Measurements from ENCODE around the gene NUDT14. TPM values are rescaled to one million over a fixed set of nuclear protein-coding genes. Genes with fewer than 3 reads are reported as not detected.

The NUDT14 gene
- total and polyA plus RNA-seq, 2 of the 8 experiments (the other 6 are each of a cell fraction or from before 2014, with no cell fraction given) = 25.5 to 33.3 TPM

DNA sequence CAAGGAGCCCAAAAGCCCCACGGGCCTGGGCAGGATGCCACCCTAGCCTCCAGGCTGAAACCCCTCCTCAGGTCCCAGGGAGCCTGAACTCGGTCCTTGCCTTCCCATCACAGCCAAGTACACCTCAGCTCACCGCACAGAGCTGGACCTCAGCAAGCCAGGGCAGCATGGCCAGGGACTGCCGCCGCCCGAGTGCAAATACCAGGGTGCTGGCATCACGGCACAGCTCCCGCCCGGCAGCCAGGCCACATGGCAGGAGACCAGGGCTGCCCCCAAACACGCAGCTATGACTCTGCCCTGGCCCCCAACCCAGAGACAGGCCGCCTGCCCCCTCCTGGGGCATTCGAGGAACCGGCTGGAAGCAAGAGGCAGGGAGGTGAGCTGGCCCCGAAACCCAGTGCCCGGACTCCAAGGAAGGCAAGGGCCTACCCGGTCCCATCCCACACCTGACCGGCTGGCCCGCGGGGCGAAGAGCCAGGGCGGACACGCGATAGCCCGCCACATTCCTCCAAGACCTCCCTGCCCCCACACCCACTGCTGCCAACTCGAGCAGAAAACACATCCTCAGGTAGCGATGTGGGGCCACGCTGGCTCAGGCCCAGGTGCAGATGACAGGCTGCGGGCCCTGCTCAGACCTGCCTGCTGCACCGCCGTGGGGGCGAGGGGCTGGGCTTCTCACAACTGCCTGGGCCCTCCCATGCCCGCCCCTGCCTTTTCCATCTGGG, 15.2 kb downstream of the NUDT14 start:
- ChIA-PET CTCF (ENCODE audit: partially characterized antibody) (interaction anchor here (0.7 to 2.2 kb wide), 15 partner anchors 9 to 268 kb away, joined by 3 to 12 read pairs (median 4); no protein-coding TSS in a partner anchor), POLR2A (ENCODE audit: partially characterized antibody) (interaction anchor here (1.5 kb wide), 1 partner anchor 14 kb away, joined by 3 read pairs; no protein-coding TSS in a partner anchor)
- FAIRE-seq (no peak), DNase-seq (ENCODE audit: low read depth in 1 of 2, low spot score in 2 of 2) (no peak)
- Histone ChIP-seq H4K8ac (ENCODE audit: extremely low read depth, insufficient read depth, low read length) (no peak overlapping the region), H3K9me3 (ENCODE audit: insufficient read depth in 2 of 2, low read depth in 1 of 2, low read length in 1 of 2) (no peaks in the 10 kb centered on the region), H3K14ac (ENCODE audit: insufficient read length) (no peak overlapping the region), H3K23ac (ENCODE audit: insufficient read length) (no peak overlapping the region), H2BK12ac (ENCODE audit: low read depth, low read length) (no peak overlapping the region), H3K4ac (replicated peaks; ENCODE audit: insufficient read length, low read depth, low read length) (no peak overlapping the region), H3K4me1 (replicated peaks in 1 of 4; ENCODE audit: control insufficient read depth in 3 of 4, insufficient read depth in 4 of 4, low read length in 3 of 4) (peaks cover 0 to 6% (median 2%) of the 10 kb centered on the region in 4 experiments; a peak in 6 of 7 replicates), H2AFZ (ENCODE audit: low read length) (no peak overlapping the region), H2BK5ac (ENCODE audit: low read depth, low read length) (no peak overlapping the region), H2BK120ac (replicated peaks; ENCODE audit: low read depth, low read length) (no peak overlapping the region), H4K20me1 (replicated peaks in 1 of 2; ENCODE audit: control insufficient read depth in 1 of 2, insufficient read depth in 2 of 2, low read length in 2 of 2) (peaks cover 7 to 21% of the 10 kb centered on the region in 2 experiments), H4K91ac (replicated peaks; ENCODE audit: insufficient read length, low read length) (no peak overlapping the region), H3K36me3 (ENCODE audit: control insufficient read depth in 2 of 4, insufficient read depth in 4 of 4, low read length in 3 of 4) (no peaks in the 10 kb centered on the region), H3K4me3 (ENCODE audit: extremely low read depth in 1 of 4, insufficient read depth in 2 of 4, low read depth in 3 of 4, low read length in 4 of 4) (no peak overlapping the region), H4K5ac (ENCODE audit: insufficient read length, low read depth, low read length) (no peak overlapping the region), H3K27ac (ENCODE audit: low read depth, low read length) (no peak overlapping the region), H3K23me2 (ENCODE audit: low read depth, low read length) (peaks cover 4% of the 10 kb centered on the region; the same call in 1 of the 2 replicates), H2AK5ac (ENCODE audit: low read depth, low read length) (peak overlapping the region; percentile 75; the same call in 1 of the 2 replicates), H3K79me2 (ENCODE audit: control insufficient read depth in 1 of 2, insufficient read depth in 2 of 2, low read length in 2 of 2) (no peaks in the 10 kb centered on the region), H3K79me1 (ENCODE audit: low read depth, low read length) (peaks cover 5% of the 10 kb centered on the region), H3K9ac (replicated peaks in 1 of 4; ENCODE audit: extremely low read depth in 1 of 4, low read depth in 3 of 4, low read length in 3 of 4) (no peak overlapping the region), H2BK15ac (ENCODE audit: low read length) (no peak overlapping the region), H2BK20ac (ENCODE audit: low read length) (no peak overlapping the region), H3K56ac (replicated peaks; ENCODE audit: insufficient read length, low read depth, low read length) (no peak overlapping the region), H3K27me3 (replicated peaks in 1 of 4; ENCODE audit: control insufficient read depth in 3 of 4, extremely low read depth in 1 of 4, insufficient read depth in 3 of 4, low read length in 3 of 4) (peaks cover 9 to 26% (median 18%) of the 10 kb centered on the region in 4 experiments), H3K4me2 (ENCODE audit: insufficient read depth in 1 of 2, low read depth in 2 of 2, low read length in 2 of 2) (no peak overlapping the region), H3K18ac (ENCODE audit: extremely low read depth, low read length) (no peak overlapping the region)
- 89% methylated on average over 26 of the region's 32 CpGs; no CpG with 5 or more reads in 1 of the 2 experiments for WGBS, 2 experiments (ENCODE audit: extremely low coverage in 1 of 2, insufficient coverage in 1 of 2, insufficient read length in 1 of 2, insufficient replicate concordance in 2 of 2, low coverage in 1 of 2, low lambda C conversion rate in 2 of 2, missing lambda C conversion rate in 1 of 2)
- TF ChIP-seq TAF7 (optimal IDR thresholded peaks at IDR 0.05; ENCODE audit: borderline replicate concordance, low read depth, low read length) (no peak), SP2 (IDR thresholded peaks at IDR 0.05; ENCODE audit: low read length) (no peak), HDAC2 (IDR thresholded peaks at IDR 0.05; ENCODE audit: borderline replicate concordance in 1 of 2, low read depth in 2 of 2, low read length in 2 of 2) (no peak), CHD1 (IDR thresholded peaks at IDR 0.05; ENCODE audit: low read depth, low read length) (no peak), KDM1A (IDR thresholded peaks at IDR 0.05; ENCODE audit: borderline replicate concordance, low read length) (no peak), BRCA1 (IDR thresholded peaks at IDR 0.05; ENCODE audit: low read depth, low read length) (no peak), BCL11A (IDR thresholded peaks at IDR 0.05; ENCODE audit: low read depth in 2 of 2, low read length in 2 of 2) (no peak), ZNF274 (IDR thresholded peaks at IDR 0.05; ENCODE audit: borderline replicate concordance, extremely low read depth, low read length) (no peak), FOSL1 (IDR thresholded peaks at IDR 0.05; ENCODE audit: insufficient read depth, low read depth, low read length) (no peak), SUZ12 (IDR thresholded peaks at IDR 0.05; ENCODE audit: low read length) (no peak), POLR2A (IDR thresholded peaks at IDR 0.05; ENCODE audit: control extremely low read depth in 1 of 2, low read depth in 2 of 2, low read length in 2 of 2) (no peak), RNF2 (IDR thresholded peaks at IDR 0.05; ENCODE audit: borderline replicate concordance, low read depth, low read length, missing control alignments, poor library complexity, severe bottlenecking) (no peak)
